DMS153 (cell line): Measurements from ENCODE around the gene GALNS.

Experiments used
- DNase-seq: peaks from one replicate; lab custom pipeline; 2025; lab: John Stamatoyannopoulos, UW

GALNS gene

GRCh38 chr16:88769617-88770460 lies 86.9 kb downstream of the GALNS start:
- peak; percentile 76 for DNase-seq

- no peak for DNase-seq
Measured at GRCh38 chr16:88768071-88768783, 88.5 kb downstream of the GALNS start.

GRCh38 chr16:88767546-88768070 lies 89.1 kb downstream of the GALNS start:
- DNase-seq: no peak

GRCh38 chr16:88766975-88767374 lies 89.8 kb downstream of the GALNS start:
- no peak for DNase-seq

- DNase-seq: no peak
Measured at GRCh38 chr16:88764913-88765349, 91.8 kb downstream of the GALNS start.

- DNase-seq: no peak
Measured at GRCh38 chr16:88764080-88764479, 92.7 kb downstream of the GALNS start.
